Activated CD4-positive, alpha-beta T cell treated with anti-CD3 and anti-CD28 coated beads for 36 hours (primary cell): ENCODE measurements around the gene GUCA1A. TPM values are rescaled to one million over a fixed set of nuclear protein-coding genes. Genes with fewer than 3 reads are reported as not detected.

Source experiments
- ATAC-seq: fragments of 200-7000 bp; cut with Tn5 transposase; one replicate; pipeline ENCODE4 v1.10.0; 2021; ENCODE audit warnings: mild to moderate bottlenecking, moderate library complexity
- CTCF ChIA-PET: fragments of 350-600 bp; sonication (Branson Sonifier 250); formaldehyde crosslinking; loops from one replicate; lab custom pipeline; 2021; ENCODE audit warnings: antibody characterized with exemption; lab: Charles Lee
- POLR2A ChIA-PET: fragments of 350-600 bp; sonication (Branson Sonifier 250); formaldehyde crosslinking; loops from one replicate; lab custom pipeline; 2021; ENCODE audit warnings: antibody characterized with exemption, inconsistent platforms; lab: Charles Lee
- DNase-seq: peaks from one replicate; pipeline ENCODE4 v3.0.0-alpha.2; 2020
- H3K27ac Mint-ChIP-seq: one replicate; pipeline ENCODE4 v1.8.0; 2021; ENCODE audit warnings: mixed read lengths
- H3K27me3 Mint-ChIP-seq: one replicate; pipeline ENCODE4 v1.8.0; 2021; ENCODE audit warnings: mixed read lengths
- H3K36me3 Mint-ChIP-seq: one replicate; pipeline ENCODE4 v1.8.0; 2021; ENCODE audit warnings: low read depth, mixed read lengths
- H3K4me1 Mint-ChIP-seq: one replicate; pipeline ENCODE4 v1.8.0; 2021; ENCODE audit warnings: mixed read lengths
- H3K4me3 Mint-ChIP-seq: one replicate; pipeline ENCODE4 v1.8.0; 2021; ENCODE audit warnings: mild to moderate bottlenecking, moderate library complexity, mixed read lengths
- H3K9me3 Mint-ChIP-seq: one replicate; pipeline ENCODE4 v1.8.0; 2021; ENCODE audit warnings: low read depth, mixed read lengths
- intact Hi-C, 2 experiments: fragments of 100-400 bp; cut with DNase I in 1 of 2; cut with micrococcal nuclease in 1 of 2; formaldehyde crosslinking; loops; one replicate each; pipeline versions ENCODE4 v1.14.2 to v1.15.1; 2022 to 2024; cut with DNase I, micrococcal nuclease
- total RNA-seq, 2 experiments: library from RNA; stranded (reverse); gene quantifications; one replicate each; pipeline ENCODE4 v1.2.3, GENCODE V29; 2021

The GUCA1A gene
- total RNA-seq = not detected

DNA sequence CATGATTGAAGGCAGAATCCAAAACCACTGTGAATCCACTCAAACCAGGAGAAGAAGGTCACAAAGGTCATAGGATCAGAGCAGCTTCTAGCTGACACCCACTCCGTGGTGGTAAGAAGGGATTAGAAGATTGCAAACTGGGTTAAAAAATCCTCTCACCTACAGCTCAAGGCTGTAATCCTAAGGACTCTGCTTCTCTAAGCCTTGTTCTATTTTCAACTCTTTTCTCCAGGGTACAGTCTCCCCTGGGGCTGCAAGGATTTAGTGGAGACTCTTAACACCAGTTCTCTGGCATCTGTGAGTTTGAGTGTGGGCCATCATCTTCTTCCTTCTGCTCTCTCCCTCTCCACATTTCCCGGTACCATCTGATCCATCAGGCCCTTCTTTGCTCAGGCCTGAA, at the start of gene GUCA1A:
Gene GUCA1A (plus strand): TSS at position 264 of the 400 bp plus-strand sequence. CDS start 250 bp downstream, outside the sequence.
- Mint-ChIP-seq H3K27me3 (no peaks in the 10 kb centered on the region), H3K4me3 (no peak within 1 kb of the TSS), H3K36me3 (no peaks in the 10 kb centered on the region), H3K27ac (no peak within 1 kb of the TSS), H3K4me1 (no peaks in the 10 kb centered on the region), H3K9me3 (no peaks in the 10 kb centered on the region)
- ChIA-PET POLR2A (no interaction called here), CTCF (interaction anchor here (0.6 kb wide), 1 partner anchor 72 kb away, joined by 3 read pairs; no protein-coding TSS in a partner anchor)
- ATAC-seq (no peak), DNase-seq (no peak)
- intact Hi-C loops = no loop called here

DNA sequence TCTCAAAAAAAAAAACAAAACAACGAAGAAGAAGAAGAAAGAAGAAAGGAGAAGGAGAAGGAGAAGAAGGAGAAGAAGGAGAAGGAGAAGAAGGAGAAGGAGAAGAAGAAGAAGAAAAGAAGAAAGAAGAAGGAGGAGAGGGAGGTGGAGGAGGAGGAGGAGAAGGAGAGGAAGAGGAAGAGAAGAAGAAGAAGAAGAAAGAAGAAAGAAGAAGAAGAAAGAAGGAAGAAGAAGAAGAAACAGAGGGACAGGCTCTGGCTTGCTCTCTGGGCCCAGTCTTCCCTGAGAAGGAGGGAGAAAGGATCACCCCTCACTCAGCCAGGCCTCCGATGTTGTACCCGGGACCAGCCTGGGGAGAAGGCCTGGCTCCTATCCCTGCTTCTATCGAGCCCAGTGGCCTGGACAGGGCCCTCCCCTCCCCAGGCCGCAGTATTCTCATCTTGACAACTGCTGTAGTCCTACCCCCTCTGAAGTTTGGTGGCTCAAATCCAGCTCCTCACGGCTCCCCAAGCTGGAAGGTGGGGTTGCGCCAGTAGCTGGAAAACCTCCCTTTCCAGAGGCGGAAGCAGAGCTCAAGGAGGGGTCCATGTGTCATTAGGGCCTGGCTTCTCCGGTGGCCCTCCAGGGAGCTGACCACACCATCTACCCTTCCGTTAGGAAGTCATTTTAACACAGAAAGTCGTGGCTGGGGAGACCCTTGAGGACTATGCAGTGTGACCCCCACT, 49.6 kb upstream of the GUCA1A start:
- intact Hi-C loops = no loop called here
- ChIA-PET CTCF (interaction anchor here (1.1 to 2.2 kb wide), 2 partner anchors 19 to 21 kb away, joined by 3 to 13 read pairs; no protein-coding TSS in a partner anchor), POLR2A (no interaction called here)
- Mint-ChIP-seq H3K4me3 (no peak overlapping the region), H3K27ac (no peak overlapping the region), H3K4me1 (no peaks in the 10 kb centered on the region), H3K27me3 (no peaks in the 10 kb centered on the region), H3K9me3 (no peaks in the 10 kb centered on the region), H3K36me3 (no peaks in the 10 kb centered on the region)
- no peak for ATAC-seq
- no peak for DNase-seq

DNA sequence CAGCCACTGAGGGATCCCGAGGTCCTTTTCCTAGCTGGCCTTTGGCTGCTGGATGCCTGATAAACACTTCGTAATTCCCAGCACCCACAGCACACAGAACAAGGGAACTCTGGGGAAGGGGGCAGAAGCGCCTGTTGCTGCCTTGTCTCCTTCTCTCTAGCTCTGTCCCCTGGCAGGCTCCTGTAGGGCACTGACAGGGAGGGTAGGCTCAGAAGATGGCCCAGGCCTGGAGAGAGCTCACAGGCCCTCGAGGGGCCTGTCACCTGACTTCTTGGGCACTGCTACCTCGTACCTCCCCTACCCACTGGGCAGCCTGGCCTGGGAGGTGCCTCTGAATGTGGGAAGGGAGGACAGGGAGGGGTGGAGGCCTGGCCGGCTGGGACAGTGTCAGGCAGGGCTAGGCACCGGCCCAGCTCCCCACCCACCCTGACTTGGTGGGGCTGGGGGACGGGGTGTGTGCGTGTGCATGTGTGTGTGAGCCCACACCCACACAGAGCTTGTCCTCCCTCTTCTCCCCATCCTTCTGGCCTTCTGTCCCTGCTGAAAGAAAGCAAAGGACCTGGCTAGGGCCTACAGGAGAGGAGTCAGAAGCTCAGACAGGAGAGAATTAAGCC, 48.8 kb upstream of the GUCA1A start:
- DNase-seq = no peak
- Mint-ChIP-seq H3K27ac (no peak overlapping the region), H3K27me3 (no peaks in the 10 kb centered on the region), H3K9me3 (no peaks in the 10 kb centered on the region), H3K4me3 (no peak overlapping the region), H3K4me1 (no peaks in the 10 kb centered on the region), H3K36me3 (no peaks in the 10 kb centered on the region)
- ChIA-PET CTCF (interaction anchor here (1.1 kb wide), 1 partner anchor 22 kb away, joined by 3 read pairs; no protein-coding TSS in a partner anchor), POLR2A (no interaction called here)
- no peak for ATAC-seq
- intact Hi-C loops = no loop called here

DNA sequence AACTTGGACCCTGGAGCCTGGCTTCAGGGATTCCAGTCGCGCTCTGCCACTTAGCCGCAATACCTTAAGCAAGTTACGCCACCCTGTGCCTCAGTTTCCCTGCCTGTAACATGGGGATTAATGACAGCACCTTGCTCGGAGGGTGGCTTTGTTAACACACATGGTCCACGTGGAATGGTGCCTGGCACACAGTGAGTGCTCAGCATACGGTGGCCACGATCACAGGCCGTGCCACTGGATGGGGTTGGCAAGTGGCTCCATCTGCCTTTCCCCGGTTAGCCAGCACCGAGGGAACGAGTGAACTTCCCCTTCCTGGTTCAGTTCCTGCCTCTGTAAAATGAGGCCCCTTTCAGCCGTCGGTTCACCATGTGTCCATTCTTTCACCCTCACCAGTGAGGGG, 47.9 kb upstream of the GUCA1A start:
- Mint-ChIP-seq H3K4me1 (no peaks in the 10 kb centered on the region), H3K36me3 (no peaks in the 10 kb centered on the region), H3K27me3 (no peaks in the 10 kb centered on the region), H3K9me3 (no peaks in the 10 kb centered on the region), H3K4me3 (no peak overlapping the region), H3K27ac (no peak overlapping the region)
- ChIA-PET CTCF (interaction anchor here (0.6 kb wide), 1 partner anchor 24 kb away, joined by 3 read pairs; no protein-coding TSS in a partner anchor), POLR2A (no interaction called here)
- intact Hi-C loops = no loop called here
- ATAC-seq (no peak), DNase-seq (no peak)

DNA sequence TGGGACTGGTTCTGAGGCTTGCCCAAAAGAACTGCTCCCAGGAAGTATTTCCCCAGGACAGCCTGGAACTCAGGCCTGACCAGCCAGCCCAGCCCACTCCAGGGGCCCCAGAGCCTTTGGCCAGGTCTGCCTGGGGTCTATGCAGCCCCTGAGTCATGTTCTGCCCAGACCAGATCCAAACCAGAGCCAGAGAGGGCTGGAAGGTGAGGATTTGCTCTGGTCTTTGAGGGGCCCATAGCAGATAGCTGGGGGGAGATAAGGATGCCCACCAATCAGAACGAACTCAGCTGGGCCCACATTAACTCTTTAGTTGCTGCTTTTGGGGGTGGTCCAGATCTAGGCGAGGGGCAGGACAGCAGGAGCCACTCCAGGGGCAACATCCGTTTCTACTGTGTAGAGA, 47.5 kb upstream of the GUCA1A start:
- POLR2A ChIA-PET = no interaction called here
- no peak overlapping the region for H3K27ac Mint-ChIP-seq
- intact Hi-C loops = no loop called here
- ATAC-seq (no peak), DNase-seq (no peak)
- H3K4me1 Mint-ChIP-seq = no peaks in the 10 kb centered on the region
- CTCF ChIA-PET = interaction anchor here (0.6 kb wide), 1 partner anchor 24 kb away, joined by 3 read pairs; no protein-coding TSS in a partner anchor
- no peak overlapping the region for H3K4me3 Mint-ChIP-seq
- no peaks in the 10 kb centered on the region for H3K9me3 Mint-ChIP-seq
- H3K27me3 Mint-ChIP-seq = no peaks in the 10 kb centered on the region
- no peaks in the 10 kb centered on the region for H3K36me3 Mint-ChIP-seq

DNA sequence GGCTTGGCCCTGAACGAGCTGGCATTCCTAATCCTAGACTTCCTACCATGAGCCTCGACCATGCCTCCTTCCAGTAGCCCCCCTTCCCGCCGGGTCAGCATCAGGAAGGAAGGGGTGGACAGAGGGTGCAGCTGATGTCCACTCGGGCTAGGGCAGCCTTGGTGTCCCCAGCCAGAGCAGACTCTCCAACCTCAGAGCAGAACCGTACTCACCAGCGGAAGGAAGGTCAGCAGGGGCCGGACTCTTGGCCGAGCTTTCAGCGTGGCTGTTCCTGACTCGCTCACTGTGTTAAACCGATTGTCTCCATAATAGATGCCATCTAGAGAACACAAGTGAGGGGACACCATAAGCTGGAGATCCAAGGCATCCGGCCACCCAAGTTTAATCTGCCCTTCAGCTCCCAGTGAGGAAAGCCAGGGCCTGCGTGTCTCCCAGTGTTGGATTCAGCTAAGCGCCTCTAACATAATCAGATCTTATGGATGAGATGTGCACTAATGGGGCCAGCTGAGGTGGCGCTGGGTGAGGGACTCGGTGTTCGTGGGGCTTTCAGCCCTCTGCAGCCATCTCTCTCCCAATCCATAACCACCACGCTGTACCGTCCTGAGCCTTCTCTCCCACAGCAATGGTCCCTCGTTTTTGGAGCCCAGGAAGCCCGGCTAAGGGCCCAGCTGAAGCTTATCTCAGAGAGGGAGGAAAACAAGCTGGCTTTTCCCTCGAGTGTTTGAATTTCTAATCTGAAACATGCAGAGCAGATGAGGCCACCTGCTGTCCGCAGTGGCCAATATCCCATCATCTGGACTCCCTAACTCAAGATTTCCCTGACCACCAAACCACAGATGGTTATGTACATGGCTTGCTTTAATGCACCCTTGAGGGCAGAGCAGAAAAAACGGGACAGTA, 44.5 kb upstream of the GUCA1A start:
- no peak for DNase-seq
- no peaks in the 10 kb centered on the region for H3K9me3 Mint-ChIP-seq
- no peaks in the 10 kb centered on the region for H3K36me3 Mint-ChIP-seq
- ATAC-seq = no peak
- no peak overlapping the region for H3K27ac Mint-ChIP-seq
- H3K27me3 Mint-ChIP-seq = no peaks in the 10 kb centered on the region
- H3K4me1 Mint-ChIP-seq = no peaks in the 10 kb centered on the region
- intact Hi-C loops = no loop called here
- CTCF ChIA-PET = interaction anchor here (0.6 to 0.7 kb wide), 2 partner anchors 25 to 84 kb away, joined by 3 read pairs; no protein-coding TSS in a partner anchor
- POLR2A ChIA-PET = no interaction called here
- H3K4me3 Mint-ChIP-seq = no peak overlapping the region

DNA sequence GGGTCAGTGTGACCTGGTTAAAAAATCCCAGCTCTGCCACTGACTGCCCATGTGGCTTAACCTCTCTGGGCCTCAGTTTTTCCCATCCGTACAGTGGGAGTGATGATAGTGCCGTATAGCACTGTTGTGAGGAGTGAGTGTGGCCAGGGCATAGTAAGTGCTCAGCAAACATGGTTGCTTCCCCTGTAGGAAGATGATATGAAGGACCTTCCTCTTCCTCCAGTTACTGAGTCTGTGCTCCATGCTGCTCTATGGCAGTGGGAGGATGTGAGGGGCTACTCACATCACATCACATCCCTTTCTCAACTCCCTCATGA, 43.8 kb upstream of the GUCA1A start:
- DNase-seq = no peak
- Mint-ChIP-seq H3K27ac (no peak overlapping the region), H3K4me3 (no peak overlapping the region), H3K27me3 (no peaks in the 10 kb centered on the region), H3K9me3 (no peaks in the 10 kb centered on the region), H3K4me1 (no peaks in the 10 kb centered on the region), H3K36me3 (no peaks in the 10 kb centered on the region)
- CTCF ChIA-PET = interaction anchor here (0.7 kb wide), 1 partner anchor 26 kb away, joined by 3 read pairs; no protein-coding TSS in a partner anchor
- POLR2A ChIA-PET = no interaction called here
- intact Hi-C loops = no loop called here
- ATAC-seq = no peak

DNA sequence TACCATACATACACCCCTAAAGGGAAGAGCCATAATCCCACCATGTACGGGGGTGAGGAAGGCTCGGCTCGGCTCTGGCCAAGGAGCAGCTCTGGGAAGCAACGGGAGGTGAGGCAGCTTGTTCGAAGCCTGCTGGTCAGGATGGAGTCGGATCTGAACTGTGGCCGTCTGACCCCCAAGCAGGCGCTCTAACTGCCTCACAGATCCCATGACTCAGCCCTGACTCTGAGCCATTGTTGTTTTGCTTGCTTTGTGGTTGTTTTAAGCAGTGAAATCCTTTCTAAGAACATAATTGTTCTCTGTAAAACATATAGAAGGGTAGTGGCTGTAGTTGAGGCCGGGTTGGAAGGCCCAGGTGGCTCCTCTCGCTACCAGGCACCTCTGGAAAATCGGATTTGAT, 41.6 kb upstream of the GUCA1A start:
- ChIA-PET CTCF (interaction anchor here (0.6 kb wide), 1 partner anchor 1643 kb away, joined by 4 read pairs; no protein-coding TSS in a partner anchor), POLR2A (no interaction called here)
- H3K4me1 Mint-ChIP-seq = peaks cover 3% of the 10 kb centered on the region
- no peak overlapping the region for H3K27ac Mint-ChIP-seq
- ATAC-seq (no peak), DNase-seq (no peak)
- H3K9me3 Mint-ChIP-seq = no peaks in the 10 kb centered on the region
- H3K36me3 Mint-ChIP-seq = no peaks in the 10 kb centered on the region
- no peak overlapping the region for H3K4me3 Mint-ChIP-seq
- intact Hi-C loops = no loop called here
- H3K27me3 Mint-ChIP-seq = no peaks in the 10 kb centered on the region

DNA sequence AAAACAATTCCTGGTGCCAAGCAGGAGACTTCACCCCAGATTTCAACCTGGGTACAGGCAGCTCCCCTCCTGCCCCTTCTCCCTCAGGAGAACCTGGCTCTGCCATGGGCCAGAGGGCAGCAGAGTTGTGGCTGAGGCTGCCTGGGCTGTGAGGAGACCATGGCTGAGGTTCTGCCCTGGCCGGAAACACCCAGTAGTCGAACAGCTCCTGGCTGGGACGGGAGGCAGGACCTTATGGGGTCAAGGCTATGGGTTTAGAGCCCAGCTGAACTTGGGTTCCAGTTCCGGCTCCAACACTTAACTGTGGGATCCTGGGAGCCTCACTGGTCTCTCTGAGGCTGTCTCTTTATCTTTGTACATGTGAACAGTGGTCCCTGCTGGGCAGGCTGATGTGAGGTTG, 39.2 kb upstream of the GUCA1A start:
- no peaks in the 10 kb centered on the region for H3K9me3 Mint-ChIP-seq
- H3K4me1 Mint-ChIP-seq = peaks cover 12% of the 10 kb centered on the region
- intact Hi-C loops = no loop called here
- ChIA-PET CTCF (interaction anchor here (1.3 kb wide), 2 partner anchors 83 to 296 kb away, joined by 3 to 4 read pairs; partner anchors contain the start of gene TAF8), POLR2A (no interaction called here)
- H3K36me3 Mint-ChIP-seq = no peaks in the 10 kb centered on the region
- H3K27ac Mint-ChIP-seq = no peak overlapping the region
- ATAC-seq (no peak), DNase-seq (no peak)
- H3K27me3 Mint-ChIP-seq = peaks cover under 1% of the 10 kb centered on the region
- no peak overlapping the region for H3K4me3 Mint-ChIP-seq

DNA sequence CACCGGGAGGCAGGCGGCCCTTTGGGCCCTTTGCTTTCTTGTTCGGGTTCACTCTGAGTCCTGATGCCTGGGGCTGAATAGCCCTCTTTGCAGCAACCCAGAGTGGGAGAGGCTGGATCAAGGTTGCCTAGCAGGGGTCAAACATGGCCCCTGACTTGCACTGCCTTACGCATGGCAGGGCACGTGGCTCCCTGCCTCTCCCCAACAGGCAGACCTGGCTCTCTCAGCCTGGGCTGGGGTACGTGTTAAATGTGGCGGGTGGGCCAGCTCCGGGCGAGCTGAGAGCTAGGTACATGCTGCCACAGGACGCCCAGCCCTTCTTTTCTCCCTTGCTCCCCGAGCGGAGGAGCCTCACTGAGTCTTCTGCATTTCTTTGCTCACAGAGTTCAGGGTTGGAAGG, 38.0 kb upstream of the GUCA1A start:
- H3K27me3 Mint-ChIP-seq = peaks cover 6% of the 10 kb centered on the region
- H3K27ac Mint-ChIP-seq = no peak overlapping the region
- ChIA-PET CTCF (interaction anchor here (0.5 to 1.0 kb wide), 2 partner anchors 40 to 79 kb away, joined by 3 read pairs; no protein-coding TSS in a partner anchor), POLR2A (interaction anchor here (0.6 kb wide), 1 partner anchor 1070 kb away, joined by 9 read pairs; no protein-coding TSS in a partner anchor)
- H3K4me3 Mint-ChIP-seq = no peak overlapping the region
- H3K9me3 Mint-ChIP-seq = no peaks in the 10 kb centered on the region
- intact Hi-C loops = no loop called here
- peaks cover 12% of the 10 kb centered on the region for H3K4me1 Mint-ChIP-seq
- DNase-seq (no peak), ATAC-seq (no peak)
- H3K36me3 Mint-ChIP-seq = no peaks in the 10 kb centered on the region

DNA sequence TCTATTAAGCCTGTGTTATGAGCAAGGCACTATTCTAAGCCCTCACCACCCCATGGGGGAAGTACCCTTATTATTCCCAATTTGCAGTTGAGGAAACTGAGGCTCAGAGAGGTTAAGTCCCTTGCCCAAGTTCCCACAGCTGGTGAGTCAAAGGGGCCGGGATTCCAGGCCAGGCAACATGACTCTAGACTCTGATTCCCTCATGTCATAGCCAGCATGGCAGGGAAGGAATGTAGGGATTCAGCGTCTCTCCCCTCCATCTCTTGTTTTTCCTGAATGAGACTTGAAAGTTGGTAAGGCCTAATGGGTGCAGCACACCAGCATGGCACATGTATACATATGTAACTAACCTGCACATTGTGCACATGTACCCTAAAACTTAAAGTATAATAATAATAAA, 37.4 kb upstream of the GUCA1A start:
- POLR2A ChIA-PET = interaction anchor here (0.6 kb wide), 1 partner anchor 1070 kb away, joined by 9 read pairs; no protein-coding TSS in a partner anchor
- Mint-ChIP-seq H3K27ac (no peak overlapping the region), H3K36me3 (no peaks in the 10 kb centered on the region), H3K27me3 (peaks cover 11% of the 10 kb centered on the region), H3K4me1 (peaks cover 12% of the 10 kb centered on the region), H3K4me3 (no peak overlapping the region), H3K9me3 (no peaks in the 10 kb centered on the region)
- intact Hi-C loops = loop anchor here in 1 of 2 experiments (2.0 kb wide), 1 partner anchor 31 kb away; no protein-coding TSS in a partner anchor
- no peak for DNase-seq
- CTCF ChIA-PET = interaction anchor here (1.0 kb wide), 1 partner anchor 79 kb away, joined by 3 read pairs; no protein-coding TSS in a partner anchor
- ATAC-seq = no peak
